Fibroblast of villous mesenchyme (primary cell): ENCODE data around the gene COL4A1. TPM values are rescaled to one million over a fixed set of nuclear protein-coding genes. Genes with fewer than 3 reads are reported as not detected.

Experiments
- DNase-seq: peaks from one replicate; pipeline ENCODE4 v3.0.0-alpha.2; 2010; ENCODE audit warnings: low read depth
- H3K4me3 ChIP-seq: 2 replicates; pipeline ENCODE4 v1.5.1; 2011; ENCODE audit warnings: low read depth, mild to moderate bottlenecking, low read length
- total RNA-seq: library from RNA; depleted of rRNA; stranded (reverse); fragments of >200 nt; gene quantifications from 2 replicates; pipeline ENCODE4 v1.2.3, GENCODE V29; 2012
- TF ChIP-seq, protein P1 (sequence below): IDR thresholded peaks from 2 replicates; pipeline ENCODE4 v1.5.1; 2012; ENCODE audit warnings: low read depth, mild to moderate bottlenecking, low read length; ENCODE audit not compliant: insufficient read depth

Gene COL4A1
- total RNA-seq, 1 donor, result 1,391 TPM

DNA sequence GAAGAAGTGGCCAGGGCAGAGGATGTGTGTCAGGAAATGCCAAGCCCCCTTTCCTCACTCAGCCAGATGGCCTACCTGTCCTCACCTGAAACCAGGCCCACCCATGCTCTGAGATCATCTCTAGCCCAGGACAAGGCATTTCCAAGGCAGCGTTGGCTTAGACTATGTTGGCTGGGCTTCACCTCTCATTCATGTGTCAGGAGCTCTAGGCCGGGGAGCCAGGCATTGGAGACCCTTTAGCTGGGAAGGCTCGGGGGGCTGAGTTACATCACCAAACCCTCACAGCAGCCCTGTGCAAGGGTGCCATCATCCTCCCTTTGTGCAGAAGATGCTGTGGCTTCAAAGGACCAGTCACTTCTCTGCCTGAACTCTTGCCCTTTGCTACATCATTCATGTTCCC, 40.1 kb upstream of the COL4A1 start:
- DNase-seq, result no peak
- TF ChIP-seq, protein P1, sequence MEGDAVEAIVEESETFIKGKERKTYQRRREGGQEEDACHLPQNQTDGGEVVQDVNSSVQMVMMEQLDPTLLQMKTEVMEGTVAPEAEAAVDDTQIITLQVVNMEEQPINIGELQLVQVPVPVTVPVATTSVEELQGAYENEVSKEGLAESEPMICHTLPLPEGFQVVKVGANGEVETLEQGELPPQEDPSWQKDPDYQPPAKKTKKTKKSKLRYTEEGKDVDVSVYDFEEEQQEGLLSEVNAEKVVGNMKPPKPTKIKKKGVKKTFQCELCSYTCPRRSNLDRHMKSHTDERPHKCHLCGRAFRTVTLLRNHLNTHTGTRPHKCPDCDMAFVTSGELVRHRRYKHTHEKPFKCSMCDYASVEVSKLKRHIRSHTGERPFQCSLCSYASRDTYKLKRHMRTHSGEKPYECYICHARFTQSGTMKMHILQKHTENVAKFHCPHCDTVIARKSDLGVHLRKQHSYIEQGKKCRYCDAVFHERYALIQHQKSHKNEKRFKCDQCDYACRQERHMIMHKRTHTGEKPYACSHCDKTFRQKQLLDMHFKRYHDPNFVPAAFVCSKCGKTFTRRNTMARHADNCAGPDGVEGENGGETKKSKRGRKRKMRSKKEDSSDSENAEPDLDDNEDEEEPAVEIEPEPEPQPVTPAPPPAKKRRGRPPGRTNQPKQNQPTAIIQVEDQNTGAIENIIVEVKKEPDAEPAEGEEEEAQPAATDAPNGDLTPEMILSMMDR, result no peak
- H3K4me3 ChIP-seq, result no peak overlapping the region

DNA sequence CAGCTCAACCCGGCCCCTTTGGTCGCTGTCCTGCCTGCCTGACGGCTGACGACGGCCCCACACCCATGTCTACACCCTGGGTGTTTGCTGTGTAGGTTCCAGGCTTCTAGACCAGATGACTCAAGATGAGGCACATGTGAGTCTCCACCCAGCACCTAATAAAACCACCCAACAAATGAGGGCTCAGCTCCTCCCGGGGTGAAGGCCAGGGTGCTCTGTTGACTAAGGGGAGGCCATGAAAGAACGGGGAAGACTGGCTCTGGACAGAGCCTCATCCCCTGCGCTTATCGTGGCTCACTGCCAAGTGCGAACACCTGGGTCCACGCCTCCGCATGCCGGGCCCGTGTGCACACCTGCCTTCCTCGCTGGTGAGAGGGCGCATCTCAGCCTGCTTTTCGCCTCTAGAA, 39.7 kb upstream of the COL4A1 start:
- no peak overlapping the region for H3K4me3 ChIP-seq
- TF ChIP-seq, protein P1, result no peak
- no peak for DNase-seq

DNA sequence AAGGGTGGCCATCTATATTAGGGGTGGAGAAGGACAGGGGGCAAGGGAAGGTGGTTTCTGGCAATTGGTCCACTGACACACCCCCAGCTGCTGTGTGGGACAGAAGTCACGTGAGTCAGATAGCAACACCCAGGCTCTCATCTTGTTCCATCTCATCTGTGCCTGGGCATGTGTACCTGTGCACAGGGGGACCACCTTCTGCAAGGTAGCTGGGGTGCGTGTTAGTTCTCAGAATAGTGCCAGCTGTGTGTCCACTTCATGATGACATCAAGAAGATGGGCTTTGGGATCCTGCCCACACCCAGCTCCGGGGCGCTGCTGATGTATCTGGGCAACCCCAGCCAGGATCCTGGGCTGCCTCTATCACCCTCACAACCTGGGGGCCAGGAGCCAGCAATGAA, 38.7 kb upstream of the COL4A1 start:
- no peak for DNase-seq
- TF ChIP-seq, protein P1, result no peak
- H3K4me3 ChIP-seq, result no peak overlapping the region

DNA sequence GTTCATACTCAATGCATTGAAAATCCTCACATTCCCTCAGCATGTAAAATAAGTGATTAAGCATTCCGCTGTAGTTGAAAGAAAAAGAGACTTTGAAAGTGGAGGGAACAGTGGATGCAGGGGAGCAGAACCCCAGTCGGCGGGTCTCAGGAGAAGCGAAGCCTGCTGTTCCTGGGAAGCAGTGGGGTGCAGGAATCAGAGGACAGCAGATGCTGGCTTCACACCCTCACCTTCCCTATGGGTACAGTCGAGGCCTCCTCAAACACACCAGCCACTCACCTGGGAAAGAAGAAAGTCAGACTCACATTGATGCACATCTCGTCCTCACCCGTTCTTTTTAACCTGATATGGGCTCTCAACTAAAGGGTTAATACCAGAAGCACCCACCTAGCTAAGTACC, 38.3 kb upstream of the COL4A1 start:
- TF ChIP-seq, protein P1, result no peak

DNA sequence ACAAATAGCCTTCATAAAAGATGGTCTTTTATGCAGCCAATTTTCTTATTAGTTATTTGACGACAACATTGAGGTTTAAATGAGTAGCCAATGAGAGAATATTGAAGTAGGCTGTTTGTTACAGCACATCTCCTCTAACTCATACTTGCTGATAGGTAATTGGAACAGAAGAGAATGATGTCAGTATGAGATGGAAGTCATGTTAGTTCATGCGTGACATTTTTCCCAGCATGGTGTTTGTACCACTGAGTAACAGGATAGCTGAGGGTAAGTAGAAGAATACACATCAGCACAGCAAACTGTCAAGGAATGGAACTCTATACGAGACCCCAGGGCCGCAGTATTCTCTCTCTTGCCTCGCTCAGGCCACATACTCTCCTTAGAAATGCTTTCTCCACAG, 37.4 kb upstream of the COL4A1 start:
- no peak for DNase-seq
- TF ChIP-seq, protein P1, result no peak
- no peak overlapping the region for H3K4me3 ChIP-seq

More for the DNA sequence above, 38.3 kb upstream of the COL4A1 start:
- no peak overlapping the region for H3K4me3 ChIP-seq
- DNase-seq, result no peak

DNA sequence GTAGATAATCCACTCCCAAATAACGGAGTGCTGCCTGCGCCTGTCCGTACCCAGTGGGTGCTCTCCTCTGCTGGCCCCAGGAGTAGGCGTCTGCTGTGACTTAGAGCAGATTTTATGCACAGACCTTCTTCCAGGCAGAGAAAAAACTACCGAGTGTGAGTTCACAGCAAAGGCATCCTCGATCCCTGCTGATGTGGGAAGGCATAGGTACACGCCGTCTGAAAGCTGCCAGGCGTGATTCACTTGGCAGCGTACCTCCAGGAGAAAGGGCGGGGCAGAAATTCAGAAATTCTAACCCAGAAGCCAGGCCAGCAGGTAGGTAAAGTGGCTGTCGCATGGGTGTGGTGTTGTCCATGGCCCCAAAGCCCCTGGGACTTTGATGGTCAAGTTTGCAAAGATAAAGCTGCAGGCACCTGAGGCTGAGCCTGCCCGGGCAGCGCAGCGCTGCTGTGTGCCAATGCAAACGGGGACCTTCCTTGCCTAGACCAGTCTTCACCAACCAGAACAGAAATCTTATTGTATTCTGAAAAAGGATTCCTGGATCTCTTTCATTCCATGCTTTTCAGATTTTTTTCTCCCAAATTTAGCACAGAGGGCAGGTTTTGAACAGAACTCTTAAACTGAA, 36.4 kb upstream of the COL4A1 start:
- DNase-seq, result no peak
- TF ChIP-seq, protein P1, result no peak
- no peak overlapping the region for H3K4me3 ChIP-seq

DNA sequence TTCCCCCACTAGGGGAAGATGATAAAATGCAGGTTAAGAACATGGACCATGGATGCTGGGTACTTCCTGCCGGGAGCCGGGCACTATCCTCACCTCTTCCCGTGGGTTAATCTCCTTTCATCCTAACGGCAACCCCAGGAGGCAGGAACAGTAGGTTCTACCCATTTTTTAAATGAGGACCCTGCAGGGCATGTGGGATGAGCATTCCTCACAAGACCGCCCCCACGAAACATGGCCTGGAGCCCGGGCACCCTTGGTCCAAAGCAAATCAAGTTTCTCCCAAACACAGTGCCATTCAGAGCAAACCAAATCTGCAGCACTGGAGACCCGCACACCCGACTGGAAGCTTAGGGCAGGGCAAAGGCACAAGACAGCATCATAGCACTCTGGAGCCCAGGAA, 35.5 kb upstream of the COL4A1 start:
- H3K4me3 ChIP-seq, result no peak overlapping the region
- DNase-seq, result no peak
- TF ChIP-seq, protein P1, result no peak
